ENCODE data around the gene ADAMTS16. TPM values are rescaled to one million over a fixed set of nuclear protein-coding genes. Genes with fewer than 3 reads are reported as not detected.

Gene ADAMTS16
- total RNA-seq, 2 donors from 2014 or later, result not detected

GRCh38 chr5:5297432-5298067 lies 157.4 kb downstream of the ADAMTS16 start:
- H3K27ac Mint-ChIP-seq, result no peak overlapping the region
- H3K27me3 Mint-ChIP-seq, result no peaks in the 10 kb centered on the region
- no peaks in the 10 kb centered on the region for H3K4me1 Mint-ChIP-seq
- no peak for DNase-seq
- no peaks in the 10 kb centered on the region for H3K36me3 Mint-ChIP-seq (ENCODE audit: low read depth)
- ATAC-seq, result no peak
- H3K4me3 Mint-ChIP-seq, result no peak overlapping the region
- H3K9me3 ChIP-seq (ENCODE audit: control insufficient read depth, low read length, poor library complexity, severe bottlenecking), result no peaks in the 10 kb centered on the region

DNA sequence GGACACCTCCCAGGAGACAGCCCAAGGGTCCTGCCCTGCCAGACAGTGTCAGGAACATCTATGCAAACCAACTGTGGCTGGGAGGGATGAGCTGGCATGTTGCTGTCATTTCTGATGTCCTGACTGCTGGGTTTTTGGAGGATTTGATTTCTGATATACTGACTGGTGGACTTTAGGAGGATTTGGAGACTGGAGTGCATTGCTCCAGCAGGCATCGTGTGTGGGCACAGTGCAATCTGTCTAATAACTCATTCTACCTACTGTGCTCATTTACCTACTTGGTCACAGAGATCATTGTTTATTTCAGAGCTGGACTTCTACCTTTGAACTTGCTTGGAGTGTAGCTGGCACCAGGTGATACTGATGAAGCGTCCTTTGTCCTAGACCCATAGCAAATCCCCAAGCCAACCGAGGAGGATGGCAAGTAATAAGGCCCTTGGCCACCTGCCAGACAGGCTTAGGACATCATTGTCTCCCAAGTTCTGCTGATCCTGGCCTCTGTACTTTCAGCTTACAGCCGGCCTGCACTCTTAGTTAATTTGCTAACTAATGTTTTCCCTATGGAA lies 158.0 kb downstream of the ADAMTS16 start:
- Mint-ChIP-seq H3K27me3 (no peaks in the 10 kb centered on the region), H3K4me3 (no peak overlapping the region), H3K36me3 (ENCODE audit: low read depth) (no peaks in the 10 kb centered on the region), H3K27ac (no peak overlapping the region), H3K4me1 (no peaks in the 10 kb centered on the region)
- DNase-seq (no peak), ATAC-seq (no peak)
- H3K9me3 ChIP-seq (ENCODE audit: control insufficient read depth, low read length, poor library complexity, severe bottlenecking), result no peaks in the 10 kb centered on the region

DNA sequence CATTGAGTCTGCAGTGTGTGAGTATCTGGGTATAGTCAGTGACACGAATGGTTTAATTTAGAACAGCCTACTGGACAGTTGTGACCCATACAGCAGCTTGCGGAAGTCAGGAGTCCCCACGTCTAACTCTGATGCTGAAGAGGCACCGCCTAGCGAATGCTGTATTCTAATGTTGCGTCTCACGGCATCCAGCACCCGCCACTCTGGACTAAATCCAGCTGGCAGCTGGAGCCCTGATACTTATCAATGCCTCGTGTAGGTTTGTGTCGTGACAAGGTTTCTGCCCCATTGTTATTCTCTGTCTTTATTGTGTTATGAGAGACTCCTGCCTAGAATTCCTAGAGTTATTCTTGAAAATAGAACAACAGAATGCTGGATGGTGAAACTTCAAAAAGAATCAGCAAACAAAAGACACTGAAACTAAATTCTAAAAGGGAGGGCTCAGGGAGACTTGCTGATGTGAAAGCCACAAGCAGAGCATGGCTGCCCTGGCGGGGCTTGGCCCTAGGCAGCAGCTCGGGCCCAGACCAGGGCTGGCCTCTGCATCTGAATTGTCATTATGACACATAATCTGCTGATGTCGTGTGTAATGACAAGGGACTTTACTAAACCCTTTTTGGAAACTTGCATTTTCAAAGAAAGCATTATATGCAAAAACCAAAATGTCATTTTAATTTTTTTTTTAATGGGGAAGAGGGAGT lies 158.9 kb downstream of the ADAMTS16 start:
- Mint-ChIP-seq H3K4me1 (no peaks in the 10 kb centered on the region), H3K27ac (no peak overlapping the region), H3K36me3 (ENCODE audit: low read depth) (no peaks in the 10 kb centered on the region), H3K4me3 (no peak overlapping the region), H3K27me3 (no peaks in the 10 kb centered on the region)
- DNase-seq, result no peak
- no peaks in the 10 kb centered on the region for H3K9me3 ChIP-seq (ENCODE audit: control insufficient read depth, low read length, poor library complexity, severe bottlenecking)
- no peak for ATAC-seq

- DNase-seq (no peak), ATAC-seq (no peak)
- H3K36me3 Mint-ChIP-seq (ENCODE audit: low read depth), result no peaks in the 10 kb centered on the region
- no peaks in the 10 kb centered on the region for H3K9me3 ChIP-seq (ENCODE audit: control insufficient read depth, low read length, poor library complexity, severe bottlenecking)
- H3K4me3 Mint-ChIP-seq, result no peak overlapping the region
- no peak overlapping the region for H3K27ac Mint-ChIP-seq
- H3K4me1 Mint-ChIP-seq, result no peaks in the 10 kb centered on the region
- H3K27me3 Mint-ChIP-seq, result no peaks in the 10 kb centered on the region
Measured at GRCh38 chr5:5301176-5301575, 161.0 kb downstream of the ADAMTS16 start.

GRCh38 chr5:5302201-5302600 lies 162.1 kb downstream of the ADAMTS16 start:
- H3K9me3 ChIP-seq (ENCODE audit: control insufficient read depth, low read length, poor library complexity, severe bottlenecking), result no peaks in the 10 kb centered on the region
- ATAC-seq (no peak), DNase-seq (no peak)
- Mint-ChIP-seq H3K4me3 (no peak overlapping the region), H3K27me3 (no peaks in the 10 kb centered on the region), H3K4me1 (no peaks in the 10 kb centered on the region), H3K27ac (no peak overlapping the region), H3K36me3 (ENCODE audit: low read depth) (no peaks in the 10 kb centered on the region)

DNA sequence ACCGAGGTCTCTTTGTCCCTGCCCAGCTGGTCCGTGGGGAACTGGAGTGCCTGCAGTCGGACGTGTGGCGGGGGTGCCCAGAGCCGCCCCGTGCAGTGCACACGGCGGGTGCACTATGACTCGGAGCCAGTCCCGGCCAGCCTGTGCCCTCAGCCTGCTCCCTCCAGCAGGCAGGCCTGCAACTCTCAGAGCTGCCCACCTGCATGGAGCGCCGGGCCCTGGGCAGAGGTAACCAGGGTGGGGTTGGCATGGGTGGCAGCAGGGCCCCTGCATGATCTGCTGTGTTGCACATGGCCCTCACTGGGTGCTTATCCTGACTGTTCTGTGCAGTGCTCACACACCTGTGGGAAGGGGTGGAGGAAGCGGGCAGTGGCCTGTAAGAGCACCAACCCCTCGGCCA lies 163.1 kb downstream of the ADAMTS16 start:
- ATAC-seq (no peak), DNase-seq (no peak)
- Mint-ChIP-seq H3K27me3 (no peaks in the 10 kb centered on the region), H3K36me3 (ENCODE audit: low read depth) (no peaks in the 10 kb centered on the region), H3K4me3 (no peak overlapping the region), H3K27ac (no peak overlapping the region), H3K4me1 (no peaks in the 10 kb centered on the region)
- no peaks in the 10 kb centered on the region for H3K9me3 ChIP-seq (ENCODE audit: control insufficient read depth, low read length, poor library complexity, severe bottlenecking)

GRCh38 chr5:5304361-5305020 lies 164.4 kb downstream of the ADAMTS16 start:
- H3K4me3 Mint-ChIP-seq, result no peak overlapping the region
- no peak for DNase-seq
- ATAC-seq, result no peak
- H3K4me1 Mint-ChIP-seq, result no peaks in the 10 kb centered on the region
- no peaks in the 10 kb centered on the region for H3K36me3 Mint-ChIP-seq (ENCODE audit: low read depth)
- no peak overlapping the region for H3K27ac Mint-ChIP-seq
- no peaks in the 10 kb centered on the region for H3K9me3 ChIP-seq (ENCODE audit: control insufficient read depth, low read length, poor library complexity, severe bottlenecking)
- no peaks in the 10 kb centered on the region for H3K27me3 Mint-ChIP-seq

- no peaks in the 10 kb centered on the region for H3K36me3 Mint-ChIP-seq (ENCODE audit: low read depth)
- DNase-seq, result no peak
- no peaks in the 10 kb centered on the region for H3K9me3 ChIP-seq (ENCODE audit: control insufficient read depth, low read length, poor library complexity, severe bottlenecking)
- H3K4me3 Mint-ChIP-seq, result no peak overlapping the region
- no peak overlapping the region for H3K27ac Mint-ChIP-seq
- ATAC-seq, result no peak
- no peaks in the 10 kb centered on the region for H3K27me3 Mint-ChIP-seq
- no peaks in the 10 kb centered on the region for H3K4me1 Mint-ChIP-seq
Measured at GRCh38 chr5:5306696-5307095, 166.6 kb downstream of the ADAMTS16 start.

DNA sequence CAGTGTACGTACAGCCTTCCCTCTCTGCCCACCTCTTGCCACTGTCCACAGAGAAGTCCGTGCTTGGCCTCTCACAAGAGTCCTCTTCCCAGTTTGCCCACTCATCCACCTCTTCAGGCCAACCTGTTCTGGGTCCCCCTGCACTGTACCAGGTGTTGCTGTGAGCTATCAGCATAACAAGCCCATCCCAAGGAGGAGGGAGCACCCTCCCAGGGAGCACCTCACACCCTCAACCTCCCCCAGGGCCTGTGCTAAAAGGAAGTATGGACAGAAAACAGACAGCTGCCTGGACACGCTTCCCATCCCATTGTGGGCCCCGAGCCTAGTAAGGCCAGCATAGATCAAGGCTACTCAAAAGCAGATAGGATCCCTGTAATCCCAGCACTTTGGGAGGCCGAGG lies 168.2 kb downstream of the ADAMTS16 start:
- Mint-ChIP-seq H3K27me3 (no peaks in the 10 kb centered on the region), H3K27ac (no peak overlapping the region), H3K4me3 (no peak overlapping the region), H3K4me1 (no peaks in the 10 kb centered on the region), H3K36me3 (ENCODE audit: low read depth) (no peaks in the 10 kb centered on the region)
- ATAC-seq (no peak), DNase-seq (no peak)
- no peaks in the 10 kb centered on the region for H3K9me3 ChIP-seq (ENCODE audit: control insufficient read depth, low read length, poor library complexity, severe bottlenecking)

DNA sequence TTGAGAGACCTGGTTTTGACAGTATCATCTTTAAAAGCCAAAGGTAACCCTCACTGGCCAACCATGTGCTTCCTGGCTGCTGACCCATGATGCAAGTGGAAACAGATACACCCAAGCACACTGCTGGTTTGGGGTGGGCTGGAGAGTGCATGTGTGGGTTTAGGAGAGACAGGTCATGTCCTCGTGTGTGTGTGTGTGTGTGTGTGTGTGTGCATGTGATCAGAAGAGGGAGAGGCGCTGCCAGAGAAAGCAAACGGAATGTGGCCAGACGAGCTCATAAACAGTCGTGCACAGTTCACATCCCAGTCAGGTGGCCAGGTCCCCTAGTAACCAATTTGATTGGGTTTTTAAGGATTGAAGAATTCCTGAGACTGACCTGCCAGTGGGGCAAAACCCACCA lies 169.5 kb downstream of the ADAMTS16 start:
- Mint-ChIP-seq H3K36me3 (ENCODE audit: low read depth) (no peaks in the 10 kb centered on the region), H3K27ac (no peak overlapping the region), H3K4me1 (no peaks in the 10 kb centered on the region), H3K27me3 (no peaks in the 10 kb centered on the region), H3K4me3 (no peak overlapping the region)
- H3K9me3 ChIP-seq (ENCODE audit: control insufficient read depth, low read length, poor library complexity, severe bottlenecking), result no peaks in the 10 kb centered on the region
- ATAC-seq (no peak), DNase-seq (no peak)

DNA sequence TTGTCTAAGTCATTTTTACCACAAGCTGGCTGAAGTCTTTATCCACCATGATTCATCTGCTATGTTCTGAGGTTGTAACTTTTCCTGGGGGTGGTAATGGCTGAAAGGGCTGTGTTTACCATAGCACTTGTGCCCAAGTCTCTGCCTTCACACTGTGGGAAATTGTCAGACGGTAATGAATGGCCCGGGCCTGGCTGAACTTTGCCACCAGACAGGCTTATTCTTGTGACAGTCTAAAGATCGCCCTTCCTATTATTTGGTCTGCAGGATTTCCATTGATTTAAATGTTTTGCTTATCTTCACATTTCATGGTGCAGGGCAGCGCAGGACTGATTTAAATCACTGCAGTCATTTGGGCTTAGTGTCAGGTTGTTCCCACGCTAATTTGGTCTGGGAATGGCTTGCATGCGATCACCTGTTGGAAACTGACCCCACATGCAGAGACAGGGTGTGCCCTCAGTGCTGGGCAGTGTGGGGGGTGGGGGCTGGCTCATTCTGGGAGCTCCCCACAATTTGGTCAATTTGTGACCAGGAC lies 173.0 kb downstream of the ADAMTS16 start:
- H3K9me3 ChIP-seq (ENCODE audit: control insufficient read depth, low read length, poor library complexity, severe bottlenecking), result no peaks in the 10 kb centered on the region
- Mint-ChIP-seq H3K27me3 (no peaks in the 10 kb centered on the region), H3K4me1 (no peaks in the 10 kb centered on the region), H3K4me3 (no peak overlapping the region), H3K36me3 (ENCODE audit: low read depth) (no peaks in the 10 kb centered on the region), H3K27ac (no peak overlapping the region)
- no peak for ATAC-seq
- no peak for DNase-seq

- no peaks in the 10 kb centered on the region for H3K27me3 Mint-ChIP-seq
- no peak overlapping the region for H3K4me3 Mint-ChIP-seq
- no peaks in the 10 kb centered on the region for H3K36me3 Mint-ChIP-seq (ENCODE audit: low read depth)
Measured at GRCh38 chr5:5314166-5314565, 174.0 kb downstream of the ADAMTS16 start.

DNA sequence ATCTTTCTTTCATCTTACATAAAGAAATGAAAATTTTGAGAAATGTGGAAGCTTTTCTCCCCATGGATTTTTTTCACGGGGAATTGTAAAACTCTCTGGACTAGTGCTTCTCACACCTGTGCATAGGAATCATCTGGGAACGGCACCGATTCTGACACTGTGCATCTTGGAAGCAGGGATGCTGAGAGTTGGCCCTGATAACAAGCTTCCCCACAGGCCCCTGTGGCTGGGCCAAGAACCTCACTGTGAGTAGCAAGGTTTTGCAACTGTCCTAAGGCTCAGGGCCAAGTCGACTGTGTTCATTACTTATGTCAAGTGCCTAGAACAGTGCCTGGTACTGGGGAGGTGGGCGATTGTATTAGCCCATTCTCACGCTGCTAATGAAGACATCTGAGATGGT lies 174.5 kb downstream of the ADAMTS16 start:
- Mint-ChIP-seq H3K27ac (no peak overlapping the region), H3K4me1 (no peaks in the 10 kb centered on the region), H3K27me3 (no peaks in the 10 kb centered on the region), H3K36me3 (ENCODE audit: low read depth) (no peaks in the 10 kb centered on the region), H3K4me3 (no peak overlapping the region)
- H3K9me3 ChIP-seq (ENCODE audit: control insufficient read depth, low read length, poor library complexity, severe bottlenecking), result no peaks in the 10 kb centered on the region
- no peak for DNase-seq
- no peak for ATAC-seq

More at GRCh38 chr5:5314166-5314565, 174.0 kb downstream of the ADAMTS16 start:
- DNase-seq, result no peak
- no peaks in the 10 kb centered on the region for H3K4me1 Mint-ChIP-seq
- ATAC-seq, result no peak
- no peaks in the 10 kb centered on the region for H3K9me3 ChIP-seq (ENCODE audit: control insufficient read depth, low read length, poor library complexity, severe bottlenecking)
- H3K27ac Mint-ChIP-seq, result no peak overlapping the region

Data from T-helper 17 cell (primary cell).